ENCODE results near the gene CENPP. TPM values are rescaled to one million over a fixed set of nuclear protein-coding genes. Genes with fewer than 3 reads are reported as not detected.

The CENPP gene
- total RNA-seq, 2 donors from 2014 or later = 0.78 to 2.3 TPM

GRCh38 chr9:92293075-92293354, 32.7 kb upstream of the CENPP start:
- Histone ChIP-seq H3K4me1 (peaks cover 32% of the 10 kb centered on the region), H3K4me3 (peak overlapping the region; percentile 39 to 90), H3K27ac (peak overlapping the region in 3 of 4 donors; percentile 22 to 81 (median 81)), H3K36me3 (replicated peaks in 1 of 2; ENCODE audit: insufficient read depth in 1 of 2, low read depth in 2 of 2) (peaks cover 0 to 3% of the 10 kb centered on the region in 2 donors), H3K27me3 (no peaks in the 10 kb centered on the region), H3K9me3 (no peaks in the 10 kb centered on the region)
- TF ChIP-seq POLR2A (IDR thresholded peaks at IDR 0.05) = no peak
- TF ChIP-seq, protein P1, sequence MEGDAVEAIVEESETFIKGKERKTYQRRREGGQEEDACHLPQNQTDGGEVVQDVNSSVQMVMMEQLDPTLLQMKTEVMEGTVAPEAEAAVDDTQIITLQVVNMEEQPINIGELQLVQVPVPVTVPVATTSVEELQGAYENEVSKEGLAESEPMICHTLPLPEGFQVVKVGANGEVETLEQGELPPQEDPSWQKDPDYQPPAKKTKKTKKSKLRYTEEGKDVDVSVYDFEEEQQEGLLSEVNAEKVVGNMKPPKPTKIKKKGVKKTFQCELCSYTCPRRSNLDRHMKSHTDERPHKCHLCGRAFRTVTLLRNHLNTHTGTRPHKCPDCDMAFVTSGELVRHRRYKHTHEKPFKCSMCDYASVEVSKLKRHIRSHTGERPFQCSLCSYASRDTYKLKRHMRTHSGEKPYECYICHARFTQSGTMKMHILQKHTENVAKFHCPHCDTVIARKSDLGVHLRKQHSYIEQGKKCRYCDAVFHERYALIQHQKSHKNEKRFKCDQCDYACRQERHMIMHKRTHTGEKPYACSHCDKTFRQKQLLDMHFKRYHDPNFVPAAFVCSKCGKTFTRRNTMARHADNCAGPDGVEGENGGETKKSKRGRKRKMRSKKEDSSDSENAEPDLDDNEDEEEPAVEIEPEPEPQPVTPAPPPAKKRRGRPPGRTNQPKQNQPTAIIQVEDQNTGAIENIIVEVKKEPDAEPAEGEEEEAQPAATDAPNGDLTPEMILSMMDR (IDR thresholded peaks at IDR 0.05) = no peak
- 1 to 2% methylated on average over 5 of the region's 5 CpGs for whole genome bisulfite sequencing, 2 donors
- ATAC-seq (no peak), DNase-seq (no peak)
- intact Hi-C loops (cut with DNase I) = no loop called here

DNA sequence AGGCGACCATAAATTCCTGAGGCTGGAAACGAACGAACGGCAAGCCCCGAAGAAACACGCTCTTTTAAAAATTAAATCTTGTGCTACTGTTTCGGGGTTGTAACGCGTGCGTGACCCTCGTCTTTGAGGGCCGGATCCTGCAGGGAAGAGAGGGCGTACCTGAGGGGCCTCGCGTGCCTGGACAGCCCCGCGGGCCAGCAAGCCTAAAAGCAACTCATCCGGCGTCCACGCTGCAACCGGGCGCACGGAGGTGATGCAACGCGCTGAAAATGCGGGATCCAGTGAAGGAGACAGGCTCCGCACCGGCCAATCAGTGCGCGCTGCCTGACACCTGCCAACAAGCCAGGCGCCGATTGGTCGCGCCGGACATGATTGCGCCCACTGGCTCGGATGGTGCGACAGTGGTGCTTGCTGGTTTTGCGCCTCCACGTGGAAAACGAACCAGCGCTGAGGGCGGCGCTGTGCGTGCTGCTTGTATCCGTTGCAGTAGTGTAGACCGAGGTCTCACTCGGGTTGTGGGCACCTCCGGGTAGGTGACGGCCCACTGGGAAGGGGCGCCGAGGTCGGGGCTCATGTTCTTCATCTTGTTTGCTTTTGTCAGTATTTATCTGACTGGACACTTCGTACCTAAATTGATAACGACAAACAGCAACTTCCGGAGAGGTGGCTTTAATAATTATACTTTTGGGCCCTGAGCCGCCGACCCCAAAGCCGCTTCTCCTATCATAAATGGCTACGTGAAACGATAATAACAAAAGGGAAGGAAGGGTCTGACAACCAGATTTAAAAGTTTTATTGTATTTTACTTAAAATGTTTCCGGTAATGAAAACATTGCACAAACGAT, 32.1 kb upstream of the CENPP start, which contains the start of gene IARS1:
TSS of gene IARS1 (minus strand) at position 246 of the 845 bp plus-strand sequence. CDS start 4,278 bp downstream, outside the sequence.
- Histone ChIP-seq H3K36me3 (replicated peaks in 1 of 2; ENCODE audit: insufficient read depth in 1 of 2, low read depth in 2 of 2) (peaks cover 0 to 5% of the 10 kb centered on the region in 2 donors), H3K4me1 (peaks cover 32% of the 10 kb centered on the region), H3K27ac (peak within 1 kb of the TSS; percentile 22 to 81 (median 64)), H3K27me3 (no peaks in the 10 kb centered on the region), H3K9me3 (no peaks in the 10 kb centered on the region), H3K4me3 (peak within 1 kb of the TSS; percentile 39 to 90)
- WGBS, 2 donors = 0% methylated on average over 38 to 63 of the region's 63 CpGs
- peak; percentile 97 to 99 (median 98) for DNase-seq
- ATAC-seq = peak; percentile 100
- intact Hi-C loops (cut with DNase I) = no loop called here
- TF ChIP-seq, protein P1 (IDR thresholded peaks at IDR 0.05) = peak in 6 of 7 experiments; percentile 15 to 43 (median 24)
- TF ChIP-seq POLR2A (IDR thresholded peaks at IDR 0.05) = peak; percentile 57 to 91 (median 84)

DNA sequence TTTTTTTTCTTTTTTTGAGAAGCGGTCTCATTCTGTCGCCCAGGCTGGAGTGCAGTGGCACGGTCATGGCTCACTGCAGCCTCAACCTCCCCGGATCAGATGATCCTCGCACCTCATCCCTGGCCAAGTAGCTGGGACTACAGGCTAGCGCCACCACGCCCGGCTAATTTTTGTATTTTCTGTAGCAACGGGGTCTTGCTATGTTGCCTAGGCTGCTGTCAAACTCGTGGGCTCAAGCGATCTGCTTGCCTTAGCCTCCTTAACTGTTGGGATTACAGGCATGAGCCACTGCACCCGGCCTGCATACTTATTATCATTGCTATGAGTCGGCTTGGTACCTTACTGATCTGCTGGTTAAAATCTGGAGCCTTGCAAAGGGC, 31.5 kb upstream of the CENPP start:
- H3K36me3 ChIP-seq (replicated peaks in 1 of 2; ENCODE audit: insufficient read depth in 1 of 2, low read depth in 2 of 2) = peaks cover 0 to 10% of the 10 kb centered on the region in 2 donors
- peak overlapping the region in 2 of 4 donors; percentile 81 for H3K27ac ChIP-seq
- no peaks in the 10 kb centered on the region for H3K9me3 ChIP-seq
- no peaks in the 10 kb centered on the region for H3K27me3 ChIP-seq
- peak overlapping the region; percentile 32 to 90 for H3K4me3 ChIP-seq
- WGBS, 2 donors = 17 to 30% methylated on average over 13 of the region's 13 CpGs
- DNase-seq (no peak), ATAC-seq (no peak)
- intact Hi-C loops (cut with DNase I) = no loop called here
- TF ChIP-seq, protein P1 (IDR thresholded peaks at IDR 0.05) = no peak
- no peak for TF ChIP-seq POLR2A (IDR thresholded peaks at IDR 0.05)
- peaks cover 32% of the 10 kb centered on the region for H3K4me1 ChIP-seq

DNA sequence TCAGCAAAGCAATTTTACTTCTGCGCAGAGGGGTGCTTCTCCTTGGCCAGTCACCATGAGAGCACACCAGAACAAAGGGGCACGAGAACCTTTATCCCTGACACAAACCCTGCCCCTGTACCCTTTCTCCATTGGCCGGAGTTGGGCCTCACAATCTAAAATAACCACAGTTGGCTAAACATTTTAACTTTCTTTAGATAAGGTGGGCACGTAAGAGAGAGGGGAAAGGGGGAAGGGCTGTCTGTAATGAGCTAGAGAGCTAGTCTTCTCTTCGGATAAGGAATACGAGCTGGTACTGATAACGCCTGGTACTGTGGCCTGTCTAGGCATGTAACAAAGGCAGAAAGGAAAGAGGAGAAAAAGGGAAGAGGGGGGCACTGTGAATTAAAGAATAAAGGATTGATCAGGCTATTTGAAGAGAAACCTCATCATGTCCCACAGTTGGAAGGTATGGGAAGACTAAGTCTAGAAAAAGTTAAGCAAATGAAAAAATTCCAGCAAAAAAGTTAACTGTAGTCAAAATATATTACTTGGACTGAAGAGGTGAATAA, 30.4 kb upstream of the CENPP start:
- WGBS, 2 donors = 41 to 49% methylated on average over 7 of the region's 7 CpGs
- no peak overlapping the region for H3K27ac ChIP-seq
- no peaks in the 10 kb centered on the region for H3K9me3 ChIP-seq
- intact Hi-C loops (cut with DNase I) = no loop called here
- TF ChIP-seq POLR2A (IDR thresholded peaks at IDR 0.05) = no peak
- TF ChIP-seq, protein P1 (IDR thresholded peaks at IDR 0.05) = no peak
- peaks cover 32% of the 10 kb centered on the region for H3K4me1 ChIP-seq
- H3K27me3 ChIP-seq = no peaks in the 10 kb centered on the region
- H3K4me3 ChIP-seq = no peak overlapping the region
- peaks cover 0 to 11% of the 10 kb centered on the region in 2 donors for H3K36me3 ChIP-seq (replicated peaks in 1 of 2; ENCODE audit: insufficient read depth in 1 of 2, low read depth in 2 of 2)
- no peak for DNase-seq
- no peak for ATAC-seq

All from body of pancreas (tissue), 4 donors.